AG08396 (cell line): ENCODE measurements around the gene CLIC4.
A peak's percentile ranks its signal among the peaks of the same experiment; 100 is the strongest.
"Not testable (repeated sequence)": the region's sequence is repeated elsewhere in the genome, so short reads cannot be mapped to it uniquely, and the experiment has no call there.

Experiments
- DNase-seq: peaks from one replicate; pipeline ENCODE4 v3.0.0; 2012; ENCODE audit warnings: low spot score, mixed read lengths

The CLIC4 gene

DNA sequence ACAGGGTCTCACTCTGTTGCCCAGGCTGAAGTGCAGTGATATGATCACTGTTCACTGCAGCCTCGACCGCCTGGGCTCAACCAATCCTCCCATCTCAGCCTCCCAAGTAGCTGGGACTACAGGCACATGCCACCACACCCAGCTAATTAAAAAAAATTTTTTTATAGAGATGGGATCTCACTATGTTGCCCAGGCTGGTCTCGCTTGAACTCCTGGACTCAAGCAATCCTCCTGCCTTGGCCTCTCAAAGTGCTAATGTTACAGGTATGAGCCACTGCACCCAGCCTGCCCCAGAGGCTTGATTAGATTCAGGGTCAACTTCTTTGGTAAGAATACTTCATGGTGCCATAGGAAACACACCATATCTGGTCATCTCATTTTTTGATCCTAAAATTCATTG, 66.2 kb downstream of the CLIC4 start:
- not testable (repeated sequence) for DNase-seq

DNA sequence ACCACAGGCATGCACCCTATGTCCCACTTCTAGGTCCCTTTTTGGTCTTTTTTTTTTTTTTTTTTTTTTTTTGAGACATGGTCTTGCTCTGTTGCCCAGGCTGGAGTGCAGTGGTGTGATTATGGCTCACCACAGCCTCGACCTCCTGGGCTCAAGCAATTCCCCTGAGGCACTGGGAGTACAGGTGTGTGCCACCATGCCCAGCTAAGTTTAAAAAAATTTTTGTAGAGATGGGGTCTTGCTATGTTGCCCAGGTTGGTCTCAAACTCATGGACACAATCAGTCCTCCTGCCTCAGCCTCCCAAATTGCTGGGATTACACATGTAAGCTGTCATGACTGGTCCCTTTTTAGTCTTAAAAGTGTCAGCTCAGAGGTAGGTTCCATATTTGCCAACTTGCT, 75.0 kb downstream of the CLIC4 start:
- DNase-seq = not testable (repeated sequence)

DNA sequence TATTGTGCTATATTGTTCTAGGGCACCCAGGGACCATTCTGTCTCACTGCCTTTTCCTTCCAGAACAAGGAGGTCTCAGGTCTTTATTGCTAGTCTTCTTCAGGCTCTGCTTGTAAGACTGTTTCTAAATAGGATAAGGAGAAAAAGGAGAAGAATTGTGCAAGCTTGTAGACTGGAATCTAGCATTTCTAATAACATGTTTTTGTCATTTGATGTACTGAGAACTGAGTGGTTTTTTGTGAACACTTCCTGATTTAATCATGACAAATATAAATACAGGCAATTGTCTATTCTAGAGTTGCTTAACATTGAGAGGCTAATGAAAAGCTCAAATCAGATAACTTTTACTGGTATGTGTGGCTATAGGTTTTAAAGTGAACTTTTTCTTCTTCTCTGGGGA, 77.6 kb downstream of the CLIC4 start:
- DNase-seq = no peak

DNA sequence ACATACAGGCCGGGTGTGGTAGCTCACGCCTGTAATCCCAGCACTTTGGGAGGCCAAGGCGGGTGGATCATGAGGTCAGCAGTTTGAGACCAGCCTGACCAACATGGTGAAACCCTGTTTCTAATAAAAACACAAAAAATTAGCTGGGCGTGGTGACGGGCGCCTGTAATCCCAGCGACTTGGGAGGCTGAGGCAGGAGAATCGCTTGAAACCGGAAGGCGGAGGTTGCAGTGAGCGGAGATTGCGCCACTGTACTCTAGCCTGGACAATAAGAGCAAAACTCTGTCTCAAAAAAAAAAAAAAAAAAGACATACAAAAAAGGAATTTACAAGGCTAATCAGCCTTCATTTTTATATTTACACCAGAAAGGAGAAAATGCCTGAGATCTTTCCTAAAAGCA, 78.2 kb downstream of the CLIC4 start:
- not testable (repeated sequence) for DNase-seq

DNA sequence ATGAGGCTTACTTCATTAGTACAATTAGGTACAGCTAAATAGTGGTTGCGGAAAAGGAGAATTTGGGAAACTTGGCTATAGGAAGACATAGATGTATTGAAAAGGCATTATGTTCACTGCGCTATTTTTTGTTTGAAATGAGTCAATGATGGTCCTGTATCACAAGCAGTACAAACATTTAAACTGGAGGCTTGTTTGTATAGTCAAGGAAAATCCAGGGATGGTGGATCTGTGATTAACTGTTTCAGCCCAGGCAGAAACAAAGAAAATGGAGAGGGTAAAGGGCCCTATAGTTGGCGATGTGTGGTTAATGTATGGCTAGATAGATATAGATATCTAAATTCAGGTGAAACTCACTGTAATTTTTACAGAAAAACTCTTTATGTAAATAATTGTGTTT, 79.9 kb downstream of the CLIC4 start:
- DNase-seq = no peak

DNA sequence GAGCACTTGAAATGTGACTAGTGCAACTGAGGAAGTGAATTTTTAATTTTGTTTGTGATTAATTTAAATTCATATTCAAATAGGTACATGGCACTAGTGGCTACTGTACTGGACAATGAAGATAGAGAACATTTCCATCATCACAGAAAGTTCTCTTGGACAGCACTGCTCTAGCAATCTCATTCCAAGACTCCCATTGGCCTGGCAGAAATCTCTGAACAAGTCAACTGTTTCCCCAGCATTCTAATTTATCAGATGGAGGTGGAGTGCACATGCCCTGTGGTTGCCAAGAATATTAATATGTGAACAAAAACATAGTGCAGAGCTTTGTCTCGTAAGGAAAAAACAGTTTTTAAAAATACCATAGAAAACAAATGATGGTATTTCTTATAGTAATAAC, 81.3 kb downstream of the CLIC4 start:
- no peak for DNase-seq

DNA sequence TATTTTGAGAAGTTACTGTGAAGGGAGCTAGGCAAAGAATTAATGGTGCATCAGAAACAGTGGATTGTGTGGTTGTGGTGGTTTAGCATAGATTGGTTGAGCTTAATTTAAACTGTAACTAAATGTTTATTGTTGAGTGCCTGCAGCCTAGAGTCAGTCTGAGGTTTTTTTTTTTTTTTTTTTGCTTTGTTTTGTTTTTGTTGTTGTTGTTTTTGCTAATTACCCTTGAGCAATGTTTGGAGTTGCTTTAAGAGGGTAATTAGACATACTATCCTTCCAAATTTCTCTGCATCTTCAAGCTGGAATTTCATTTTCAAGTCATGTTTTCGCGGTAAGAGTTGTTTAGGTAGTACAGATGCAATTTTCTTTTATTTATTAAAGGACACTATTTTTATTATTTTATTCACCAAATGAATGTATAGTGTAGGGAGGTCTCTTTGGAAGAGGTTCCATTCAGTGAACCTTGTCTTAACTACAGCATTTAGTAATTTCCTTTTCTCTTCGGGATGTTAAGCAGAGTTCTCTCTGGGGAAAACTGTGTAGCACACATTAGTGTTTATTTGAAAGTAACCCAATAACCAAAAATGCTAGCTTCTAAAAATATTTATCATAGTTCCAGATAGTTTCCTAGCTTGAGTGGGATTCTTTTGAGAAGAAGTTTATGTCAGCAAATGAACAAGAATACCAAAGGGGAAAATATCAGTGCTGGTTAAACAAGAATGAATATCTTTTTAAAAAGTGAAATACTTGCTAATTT, 82.3 kb downstream of the CLIC4 start:
- DNase-seq = no peak

DNA sequence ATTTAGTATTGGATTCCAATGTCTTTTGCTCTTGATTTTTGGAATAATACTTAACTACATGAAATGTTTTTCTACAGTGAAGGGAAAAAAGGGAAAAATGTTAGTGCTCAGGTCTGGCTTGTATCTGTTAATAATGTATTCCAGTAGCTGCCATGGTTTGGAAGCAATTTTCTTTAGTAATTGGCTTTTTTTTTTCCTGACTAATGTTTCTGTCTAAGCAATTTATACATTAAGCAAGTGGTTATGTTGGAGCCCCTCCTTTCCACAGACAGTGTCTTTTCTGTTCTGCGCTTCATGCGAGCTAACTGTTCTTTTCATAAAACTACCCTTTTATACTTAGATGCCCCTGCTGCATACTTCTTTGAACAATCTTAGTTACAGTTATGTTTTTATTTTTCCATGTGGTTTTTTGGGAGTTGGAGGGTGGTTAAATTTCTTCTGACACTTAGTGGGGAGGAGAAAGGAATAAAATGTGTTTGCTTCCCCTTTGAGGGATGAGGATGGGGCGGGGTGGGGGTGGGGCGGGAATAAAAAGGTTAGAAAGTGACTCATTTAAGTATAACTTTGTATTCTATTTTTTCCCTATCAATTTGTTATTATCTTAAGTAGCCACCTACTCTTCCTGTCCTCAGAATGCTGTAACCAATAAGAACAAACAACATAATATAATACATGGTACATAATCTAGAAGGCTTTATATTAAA, 83.1 kb downstream of the CLIC4 start:
- DNase-seq = no peak

DNA sequence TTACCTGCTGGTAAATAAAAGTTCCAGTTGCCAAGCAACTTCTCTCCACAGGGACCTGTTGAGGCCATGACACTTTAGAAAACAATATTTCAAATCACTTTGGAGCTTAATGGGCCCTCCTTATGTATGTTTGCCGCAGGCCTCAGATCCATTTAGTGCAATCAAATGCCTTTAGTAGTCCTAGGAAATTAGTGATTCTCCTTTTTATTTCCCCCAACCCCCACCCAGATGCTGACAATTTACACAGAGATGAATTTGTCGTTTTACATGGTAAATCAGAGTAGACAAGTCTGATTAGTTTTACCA, 83.6 kb downstream of the CLIC4 start:
- no peak for DNase-seq

DNA sequence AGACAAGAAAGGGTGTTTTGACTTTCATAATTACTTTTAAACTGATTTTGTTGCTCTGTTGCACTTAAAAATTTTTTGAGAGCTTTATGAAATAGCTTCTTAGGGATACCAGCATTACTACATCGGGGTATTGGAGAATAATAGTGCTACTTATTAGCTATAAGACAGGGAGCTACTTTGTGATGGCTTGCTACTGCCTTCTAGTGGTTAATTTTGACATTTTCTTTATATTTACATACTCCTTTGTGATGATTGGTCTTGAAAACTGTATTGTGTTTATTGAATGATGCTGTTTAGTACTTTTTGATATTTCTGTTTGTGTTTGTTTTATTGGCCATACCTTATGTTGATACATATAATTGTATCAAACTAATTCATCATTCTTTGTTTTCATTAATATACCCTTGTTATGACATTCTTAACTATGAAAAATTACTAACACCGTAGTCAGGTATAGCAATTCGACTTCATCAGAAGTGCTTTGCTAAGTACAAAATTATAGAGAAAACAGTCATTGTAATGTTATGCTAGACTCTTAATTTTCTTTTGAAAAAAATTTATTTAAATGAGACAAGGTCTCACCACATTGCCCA, 85.5 kb downstream of the CLIC4 start:
- peak; percentile 25 for DNase-seq

DNA sequence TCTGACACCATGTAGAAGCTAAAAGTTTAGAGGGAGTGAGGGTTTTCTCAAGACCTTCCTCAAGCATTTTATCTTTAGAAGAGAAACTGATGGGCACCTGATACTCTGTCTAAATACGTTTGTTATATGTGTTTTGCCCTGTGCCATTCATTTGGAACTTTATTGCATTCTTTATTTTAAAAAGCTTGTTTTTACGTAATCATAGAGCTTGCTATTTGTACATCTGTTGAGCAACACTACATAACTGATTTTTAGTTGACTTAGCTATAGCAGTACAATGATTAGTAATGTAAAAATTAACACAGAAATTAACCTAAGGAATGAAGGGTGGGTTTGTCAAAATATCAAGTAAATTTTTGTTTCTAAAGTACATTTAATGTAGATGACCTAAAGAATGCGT, 96.3 kb downstream of the CLIC4 start:
- DNase-seq = no peak

DNA sequence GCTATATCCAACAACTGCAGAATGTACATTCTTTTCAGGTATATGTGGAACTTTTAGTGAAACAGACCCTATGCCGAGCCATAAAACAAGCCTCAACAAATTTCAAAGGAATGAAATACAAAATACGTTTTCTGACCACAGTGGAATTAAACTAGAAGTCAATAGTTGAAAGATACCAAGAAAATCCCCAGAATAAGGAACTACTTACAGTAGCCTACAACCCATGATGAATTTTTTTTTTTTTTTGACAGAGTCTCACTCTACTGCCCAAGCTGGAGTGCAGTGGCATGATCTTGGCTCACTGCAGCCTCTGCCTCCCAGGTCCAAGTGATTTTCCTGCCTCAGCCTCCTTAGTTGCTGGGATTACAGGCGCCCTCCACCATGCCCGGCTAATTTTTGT, 101.4 kb downstream of the CLIC4 start:
- DNase-seq = no peak

DNA sequence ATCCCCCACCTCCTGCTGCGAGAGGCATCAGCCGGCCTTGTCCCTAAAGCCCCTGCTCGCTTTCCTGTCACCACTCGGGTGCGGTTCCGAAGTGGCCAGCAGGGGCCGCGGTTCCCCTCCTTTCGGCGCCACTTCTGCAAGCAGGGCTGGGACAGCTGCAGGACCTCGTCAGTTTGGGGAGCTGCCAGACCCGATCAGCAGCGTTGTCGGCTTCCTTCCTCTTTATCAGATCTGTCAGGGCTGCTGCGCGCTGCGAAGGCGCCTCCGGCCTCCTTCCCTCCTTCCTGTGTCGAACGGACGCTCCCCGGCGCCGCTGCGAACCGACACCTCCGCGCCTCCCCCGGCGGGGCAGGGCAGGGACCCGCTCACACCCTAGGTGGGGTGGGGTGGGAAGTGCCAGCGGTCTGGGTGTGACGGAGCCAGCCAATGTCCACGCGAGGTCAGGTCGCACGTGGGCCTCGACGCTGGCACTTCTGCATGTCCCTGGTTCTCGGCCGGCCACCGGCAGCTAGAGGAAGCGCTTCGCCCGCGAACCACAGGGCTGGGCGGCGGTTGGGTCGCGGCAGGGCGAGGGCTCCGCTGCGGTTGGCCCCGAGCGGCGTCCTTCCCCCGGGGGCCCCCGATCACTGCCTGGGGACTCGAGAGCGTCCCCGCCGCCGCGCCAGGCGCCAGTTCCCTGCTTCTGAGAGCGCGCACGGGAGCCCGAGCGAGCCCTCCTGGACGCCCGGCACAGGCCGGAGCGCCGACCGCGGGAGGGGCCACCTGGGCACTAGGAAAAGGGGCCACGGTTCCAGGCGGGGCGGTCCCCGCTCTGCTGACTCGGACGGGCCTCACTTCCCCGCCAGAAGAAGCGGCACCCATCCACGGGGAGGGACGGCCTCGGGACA, 103.0 kb downstream of the CLIC4 start:
- peak; percentile 86 for DNase-seq

DNA sequence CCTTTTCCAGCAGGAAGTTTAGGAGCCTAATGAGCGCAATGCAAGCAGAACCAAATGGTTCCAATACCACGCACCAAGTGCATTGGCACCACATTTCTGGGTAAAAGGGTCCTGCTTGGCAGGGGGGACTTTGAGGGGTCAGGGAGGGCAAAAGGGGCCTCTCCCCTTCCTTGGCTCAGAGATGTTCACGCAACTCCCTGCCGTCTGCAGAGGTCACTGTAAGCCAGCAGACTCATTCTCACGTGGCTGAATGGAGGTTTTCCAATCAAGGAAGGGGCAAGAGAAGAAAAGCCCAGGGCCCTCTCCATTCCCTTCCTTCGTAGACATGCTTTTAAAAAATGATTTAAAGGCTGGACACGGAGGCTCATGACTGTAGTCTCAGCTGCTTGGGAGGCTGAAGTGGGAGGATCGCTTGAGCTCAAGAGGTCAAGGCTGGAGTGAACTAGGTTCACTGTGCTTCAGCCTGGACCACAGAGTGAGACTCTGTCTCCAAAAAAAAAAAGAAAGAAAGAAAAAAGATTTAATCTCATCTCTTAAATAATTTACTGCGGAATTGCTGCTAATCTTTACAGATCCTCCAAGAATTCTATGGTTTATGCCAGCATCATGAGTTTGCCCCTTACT, 104.5 kb downstream of the CLIC4 start:
- DNase-seq = no peak

DNA sequence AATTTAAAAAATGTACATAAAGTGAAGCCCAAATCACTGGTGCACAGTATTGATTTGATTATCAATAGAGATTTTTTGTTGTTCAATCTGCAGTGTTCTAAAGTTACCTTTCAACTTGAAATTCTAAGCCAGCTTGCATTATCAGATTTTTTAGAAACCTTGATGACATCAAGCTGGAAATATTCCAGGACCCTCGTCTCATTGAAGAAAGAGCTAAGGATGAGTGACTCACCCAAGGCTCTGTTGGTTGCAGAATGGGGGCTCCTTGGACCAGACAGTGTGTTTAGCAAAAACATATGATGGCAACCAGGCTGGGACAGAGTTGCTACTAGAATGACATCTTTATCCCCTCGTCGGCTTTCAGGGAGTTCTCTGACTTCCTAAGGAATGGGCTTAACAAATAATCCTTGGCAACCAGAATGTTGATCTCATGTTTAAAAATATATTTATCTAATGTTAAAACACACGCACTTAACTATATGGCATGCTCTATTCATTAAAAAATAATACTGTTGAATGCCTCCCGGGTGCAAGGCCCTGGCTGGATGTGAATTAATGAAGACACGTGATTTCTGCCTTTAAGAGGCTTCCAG, 105.2 kb downstream of the CLIC4 start:
- DNase-seq = no peak

DNA sequence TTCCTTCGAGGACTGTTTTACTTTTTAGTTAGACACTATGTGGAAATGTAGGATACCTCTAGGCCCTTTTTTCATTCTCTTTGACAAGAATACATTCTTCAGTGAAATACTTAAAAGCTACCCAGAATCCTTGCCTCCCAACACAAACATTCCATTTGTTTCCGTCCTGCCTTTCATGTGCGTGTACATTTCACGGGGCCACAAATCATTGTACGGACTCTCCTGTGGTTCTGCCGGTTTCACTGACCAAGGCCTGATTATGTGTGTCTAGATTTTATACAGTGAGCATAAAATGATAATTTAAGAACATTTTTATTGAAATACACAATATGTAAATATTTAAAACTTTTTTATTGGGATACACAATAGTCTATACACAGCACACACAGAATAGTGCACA, 108.4 kb downstream of the CLIC4 start:
- no peak for DNase-seq

DNA sequence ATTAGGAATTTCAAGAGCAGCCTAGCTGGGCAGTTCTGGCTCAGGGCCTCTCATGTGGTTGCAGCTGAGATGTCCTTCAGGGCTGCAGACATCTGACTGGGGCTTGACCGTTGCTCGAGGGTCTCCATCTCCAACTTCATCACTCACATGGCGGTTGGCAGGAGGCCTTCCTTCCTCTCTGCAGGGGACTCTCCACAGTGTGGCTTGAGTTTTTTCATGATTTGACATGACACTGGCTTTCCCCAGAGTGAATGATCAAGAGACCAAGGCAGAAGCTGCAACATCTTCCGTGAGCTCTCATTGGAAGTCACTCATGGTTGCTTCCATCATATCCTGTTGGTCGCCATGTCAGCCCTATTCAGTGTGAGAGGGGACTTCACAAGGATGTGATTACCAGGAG, 110.2 kb downstream of the CLIC4 start:
- no peak for DNase-seq

DNA sequence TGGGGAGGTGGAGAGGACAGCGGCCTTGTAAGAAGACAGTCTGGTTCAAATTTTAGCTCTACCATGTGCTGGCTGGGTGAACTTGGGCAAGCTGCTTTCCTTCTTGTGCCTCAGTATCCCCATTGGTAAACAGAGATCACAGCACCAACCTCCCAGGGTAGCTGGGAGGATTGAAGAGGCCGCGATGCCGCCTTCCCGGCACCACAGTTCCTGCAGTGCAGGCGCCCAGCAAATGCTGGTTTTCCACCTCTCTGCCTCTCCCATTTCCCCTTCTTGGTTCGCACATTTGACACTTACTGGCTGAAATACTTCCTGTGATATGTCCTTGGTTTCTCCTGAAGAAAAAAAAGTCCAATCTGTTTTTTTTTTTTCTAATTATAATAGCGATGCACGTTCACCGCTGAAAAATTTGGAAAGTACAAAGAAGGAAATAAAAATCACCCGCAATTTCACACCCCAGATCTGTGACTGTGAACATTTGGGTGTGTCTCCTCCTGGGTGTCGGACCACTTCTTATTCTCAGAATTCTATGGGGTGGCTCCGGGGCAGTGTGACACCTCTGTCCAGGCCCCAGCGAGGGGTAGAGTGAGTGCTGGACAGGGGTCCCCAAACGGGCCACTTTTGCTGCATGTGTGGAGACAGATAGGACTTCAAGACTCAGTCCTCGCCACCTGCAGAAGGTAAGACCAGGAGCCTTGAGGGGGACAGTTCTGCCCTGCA, 111.7 kb downstream of the CLIC4 start:
- no peak for DNase-seq

DNA sequence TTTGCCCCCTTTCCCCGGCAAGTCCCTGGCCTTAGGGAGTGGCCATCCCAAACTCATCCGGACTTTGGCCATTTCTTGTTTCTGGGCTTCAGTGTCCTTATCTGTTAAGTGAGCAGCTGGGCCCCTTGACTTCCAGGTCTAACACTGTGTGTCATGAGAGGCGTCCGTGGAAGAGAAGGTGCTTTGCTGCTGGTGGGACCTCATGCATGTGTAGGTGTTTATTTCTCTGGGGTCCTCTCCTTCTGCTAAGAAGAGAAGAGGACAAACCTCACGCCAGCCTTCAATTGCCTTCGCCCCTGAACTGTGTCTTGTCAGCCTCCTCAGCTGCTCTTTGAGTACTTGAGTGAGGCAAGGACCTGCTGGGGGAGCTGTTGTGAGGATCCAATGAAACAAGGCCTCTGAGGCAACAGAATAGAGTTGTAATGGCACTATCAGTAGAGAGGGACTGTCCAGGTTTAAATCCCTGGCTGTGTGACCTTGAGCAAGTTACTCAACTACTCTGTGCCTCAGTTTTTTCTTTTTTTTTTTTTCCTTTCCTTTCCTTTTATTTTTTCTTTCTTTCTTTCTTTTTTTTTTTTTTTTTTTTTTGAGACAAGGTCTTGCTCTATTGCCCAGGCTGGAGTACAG, 112.4 kb downstream of the CLIC4 start:
- DNase-seq = no peak

DNA sequence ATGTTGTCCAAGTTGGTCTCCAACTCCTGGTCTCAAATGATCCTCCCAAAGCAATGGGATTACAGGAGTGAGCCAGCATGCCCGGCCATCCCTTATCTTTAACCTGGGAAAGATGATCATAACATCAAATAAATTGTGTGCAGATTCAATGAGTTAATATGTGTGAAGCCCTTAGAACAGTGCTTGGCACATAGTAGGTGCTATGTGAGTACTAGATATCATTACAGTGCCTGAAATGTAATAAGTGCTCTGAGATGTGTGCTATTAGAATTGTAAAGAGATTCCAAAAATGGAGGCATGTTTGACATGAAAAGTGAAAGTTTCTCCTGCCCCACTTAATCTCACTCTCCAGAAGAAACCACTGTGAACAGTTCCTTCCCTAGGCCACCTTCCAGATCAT, 113.0 kb downstream of the CLIC4 start:
- DNase-seq = no peak
